NCI-H187 treated with DMSO at 0.1 percent for 48 hours (cell line): ENCODE data around the gene RPS5.
A peak's percentile ranks its signal among the peaks of the same experiment; 100 is the strongest.
"Not testable (repeated sequence)": the region's sequence is repeated elsewhere in the genome, so short reads cannot be mapped to it uniquely, and the experiment has no call there.

Experiments used
- DNase-seq: peaks from one replicate; lab custom pipeline; 2025; lab: John Stamatoyannopoulos, UW

The RPS5 gene

DNA sequence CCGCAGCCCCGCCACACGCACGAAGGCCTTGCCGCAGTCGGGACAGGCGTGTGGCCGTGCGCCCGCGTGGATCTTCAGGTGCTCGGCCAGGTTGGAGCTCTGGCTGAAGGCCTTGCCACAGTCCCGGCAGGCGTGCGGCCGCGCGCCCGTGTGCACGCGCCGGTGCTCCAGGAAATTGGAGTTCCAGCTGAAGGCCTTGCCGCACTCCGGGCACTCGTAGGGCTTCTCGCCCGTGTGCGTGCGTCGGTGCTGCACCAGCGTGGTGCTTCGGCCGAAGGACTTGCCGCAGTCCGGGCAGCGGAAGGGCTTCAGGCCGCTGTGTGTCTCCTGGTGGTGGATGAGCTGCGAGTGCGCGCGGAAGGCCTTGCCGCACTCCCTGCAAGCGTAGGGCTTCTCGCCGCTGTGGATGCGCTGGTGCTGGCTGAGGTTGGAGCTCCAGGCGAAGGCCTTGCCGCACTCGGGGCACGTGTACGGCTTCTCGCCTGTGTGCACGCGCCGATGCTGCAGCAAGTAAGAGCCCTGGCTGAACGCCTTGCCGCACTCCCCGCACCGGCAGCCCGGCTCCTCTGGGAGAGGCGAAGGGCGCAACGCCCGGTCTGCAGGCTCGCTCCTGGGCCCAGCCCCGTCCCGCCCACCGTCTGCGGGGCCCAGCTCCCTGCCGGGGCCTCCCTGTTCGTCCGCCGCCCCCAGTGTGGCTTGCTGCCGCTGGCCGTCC lies 30.1 kb upstream of the RPS5 start:
- DNase-seq, result no peak

DNA sequence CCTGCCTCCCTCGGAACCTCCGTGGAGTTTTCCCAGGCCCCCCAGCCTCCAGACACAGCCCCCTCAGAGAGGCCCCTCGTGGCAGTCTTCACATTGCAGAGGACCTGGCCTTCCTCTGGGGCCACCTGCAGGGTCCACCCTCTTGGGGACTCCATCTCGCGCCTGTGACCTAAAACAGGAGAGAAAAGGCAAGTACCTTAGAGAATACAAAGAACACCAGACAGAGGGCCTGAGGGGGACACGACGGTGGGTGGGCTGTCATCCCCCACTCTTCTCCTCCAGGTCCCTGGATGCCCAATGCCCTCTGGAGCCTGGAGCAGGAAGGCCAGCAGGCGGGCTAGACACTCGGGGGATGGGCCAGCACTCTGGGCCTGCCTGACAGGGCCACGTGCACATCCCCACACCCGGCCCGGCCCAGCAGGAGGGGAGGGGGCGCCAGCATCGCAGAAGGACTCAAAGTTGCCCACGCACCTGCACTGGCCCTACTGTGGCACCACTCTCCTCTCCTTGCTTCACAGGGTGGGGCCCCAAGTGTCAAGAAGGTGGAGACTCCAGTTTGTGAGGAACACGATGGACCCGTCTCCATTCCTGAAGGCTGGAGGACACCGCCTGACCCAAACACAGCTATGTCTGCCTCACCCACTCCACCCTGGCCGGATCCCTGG lies 29.5 kb upstream of the RPS5 start:
- no peak for DNase-seq

DNA sequence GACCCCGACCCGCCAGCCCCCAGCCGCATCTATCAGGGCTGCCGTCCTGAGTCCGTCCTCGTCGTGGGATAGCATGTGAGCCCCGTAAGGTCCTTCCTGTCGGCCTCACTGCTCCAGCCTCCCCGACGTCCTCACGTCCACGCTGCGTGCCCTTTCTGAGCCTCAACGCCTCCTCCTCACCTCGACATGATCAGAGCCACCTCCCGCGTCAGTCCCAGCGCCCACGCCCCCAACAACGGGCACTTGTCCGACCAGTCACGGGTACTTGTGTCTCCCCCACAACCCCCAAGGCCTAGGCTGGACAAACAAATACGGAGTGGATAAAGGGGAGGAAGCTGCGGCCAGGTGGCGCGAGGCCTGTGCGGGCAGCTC lies 25.2 kb upstream of the RPS5 start:
- DNase-seq, result no peak

DNA sequence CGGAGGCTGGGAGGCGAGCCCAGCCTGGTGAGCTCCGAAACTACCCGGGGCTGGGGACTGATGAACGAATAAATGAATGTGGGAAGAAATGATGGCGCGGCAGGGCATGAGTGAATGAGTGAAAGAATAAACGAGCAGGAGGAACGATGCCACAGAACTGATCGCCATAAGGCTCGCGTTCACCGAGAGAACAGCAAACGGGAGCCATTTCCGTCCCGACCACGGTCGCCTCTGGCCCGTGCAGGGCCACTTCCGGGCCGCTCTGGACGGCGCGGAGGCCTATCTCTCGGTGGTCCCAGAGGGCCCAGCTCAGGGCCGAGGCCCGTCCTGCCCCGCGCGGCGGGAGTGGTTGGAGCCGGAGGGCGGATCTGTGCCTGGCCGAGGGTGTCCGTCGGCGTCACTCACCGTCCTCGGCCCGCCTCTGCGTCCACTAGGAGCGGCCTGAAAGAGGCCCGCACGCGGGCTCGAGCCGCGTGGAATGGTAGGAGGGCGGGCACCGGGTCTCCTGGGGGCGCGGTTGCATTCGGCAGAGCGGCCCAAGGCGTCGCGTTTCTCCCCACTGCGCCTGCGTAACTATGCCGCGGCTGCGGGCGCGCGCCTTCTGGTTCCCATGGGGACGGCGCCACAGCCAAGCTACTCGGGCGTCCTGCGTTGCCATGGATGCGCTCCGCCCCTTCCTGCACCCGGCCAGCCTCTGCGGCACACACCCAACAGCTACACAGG lies 24.6 kb upstream of the RPS5 start, which contains the start of gene ZNF497:
Gene ZNF497 (minus strand): TSS at position 480 of the 723 bp plus-strand sequence. CDS start 5,116 bp downstream, outside the sequence.
- DNase-seq, result peak; percentile 77

DNA sequence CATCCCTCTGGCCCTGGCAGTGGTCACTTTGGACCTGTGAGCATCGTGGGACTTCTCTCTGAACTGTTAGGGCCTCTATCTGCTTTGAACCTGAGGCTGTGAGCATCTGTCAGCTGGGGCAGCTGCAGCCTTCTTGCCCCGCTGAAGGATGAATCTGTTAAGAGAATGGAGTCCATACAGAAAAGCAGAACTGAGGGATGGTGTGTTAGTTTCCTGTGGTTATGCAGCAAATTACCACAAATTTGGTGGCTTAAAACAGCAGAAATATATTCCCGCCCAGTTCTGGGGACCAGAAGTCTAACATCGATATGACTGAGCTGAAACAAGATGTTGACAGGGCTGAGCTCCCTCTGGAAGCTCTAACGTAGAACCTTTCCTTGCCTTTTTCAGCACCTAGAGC lies 22.9 kb upstream of the RPS5 start:
- no peak for DNase-seq

DNA sequence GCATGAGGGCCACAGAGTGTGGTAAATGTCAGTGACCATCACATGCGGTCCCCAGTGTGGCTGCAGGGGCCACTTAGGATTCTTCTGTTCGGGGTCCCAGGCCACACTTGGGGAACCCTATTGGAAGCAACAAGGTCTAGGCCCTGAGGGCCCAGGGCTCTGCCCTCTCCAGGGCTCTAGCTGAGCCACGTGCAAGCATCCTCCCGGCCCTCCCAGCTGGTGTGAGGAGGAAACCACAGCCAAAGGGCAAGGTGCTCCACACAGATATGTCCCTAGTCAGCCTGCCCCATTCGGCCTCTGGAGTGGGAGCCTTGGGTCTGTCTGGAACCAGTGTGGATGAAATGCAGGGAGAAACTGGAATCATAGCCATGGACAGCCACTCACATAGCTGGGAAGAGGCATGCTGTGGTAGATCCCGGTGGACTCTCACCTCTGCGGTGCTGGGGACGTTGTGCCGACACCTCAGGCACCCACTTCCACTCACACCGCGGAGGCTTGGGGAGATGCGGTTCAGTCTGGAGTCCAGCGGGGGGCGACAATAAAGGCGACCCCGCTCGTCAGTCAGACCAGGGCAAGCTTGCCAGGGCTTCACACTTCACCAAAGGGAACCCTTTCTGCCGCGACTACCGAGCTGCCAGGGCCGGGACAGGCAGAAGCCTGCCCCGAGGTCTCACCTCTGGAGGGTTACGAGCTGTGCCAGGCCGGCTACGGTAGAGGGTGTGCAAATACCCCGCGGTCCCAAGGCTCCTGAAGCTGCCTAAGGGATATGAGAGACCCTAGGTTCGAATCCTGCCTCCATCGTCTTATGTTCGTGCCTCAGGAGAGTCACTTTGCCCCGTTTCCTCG lies 20.3 kb upstream of the RPS5 start:
- no peak for DNase-seq

DNA sequence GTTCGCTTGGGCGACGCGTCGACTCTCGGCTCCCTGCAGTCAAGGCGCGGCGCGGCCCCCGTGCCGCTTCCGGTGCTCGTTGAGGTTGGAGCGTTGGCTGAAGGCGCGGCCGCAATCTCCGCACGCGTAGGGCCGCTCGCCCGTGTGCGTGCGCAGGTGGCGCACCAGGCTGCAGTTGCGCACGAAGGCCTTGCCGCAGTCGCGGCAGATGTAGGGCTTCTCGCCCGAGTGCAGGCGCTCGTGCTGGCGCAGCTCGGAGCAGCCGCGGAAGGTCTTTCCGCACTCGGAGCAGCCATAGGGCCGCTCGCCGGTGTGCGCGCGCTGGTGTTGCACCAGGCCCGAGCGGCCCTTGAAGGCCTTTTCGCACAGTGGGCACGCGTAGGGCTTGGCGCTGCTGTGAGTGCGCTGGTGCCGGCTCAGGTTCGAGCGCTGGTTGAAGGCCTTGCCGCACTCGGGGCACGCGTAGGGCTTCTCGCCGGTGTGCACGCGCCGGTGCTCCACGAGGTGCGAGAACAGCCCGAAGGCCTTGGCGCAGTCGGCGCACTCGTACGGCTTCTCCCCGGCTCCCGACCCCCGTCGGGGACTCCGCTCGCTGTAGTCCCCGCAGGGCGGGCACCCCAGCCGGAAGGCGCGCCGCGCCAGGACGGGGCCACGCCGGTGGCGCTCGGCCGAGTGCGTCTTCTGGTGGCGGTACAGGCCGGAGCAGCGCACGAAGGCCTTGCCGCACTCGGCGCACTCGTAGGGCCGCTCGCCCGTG lies 19.2 kb upstream of the RPS5 start:
- DNase-seq, result no peak

DNA sequence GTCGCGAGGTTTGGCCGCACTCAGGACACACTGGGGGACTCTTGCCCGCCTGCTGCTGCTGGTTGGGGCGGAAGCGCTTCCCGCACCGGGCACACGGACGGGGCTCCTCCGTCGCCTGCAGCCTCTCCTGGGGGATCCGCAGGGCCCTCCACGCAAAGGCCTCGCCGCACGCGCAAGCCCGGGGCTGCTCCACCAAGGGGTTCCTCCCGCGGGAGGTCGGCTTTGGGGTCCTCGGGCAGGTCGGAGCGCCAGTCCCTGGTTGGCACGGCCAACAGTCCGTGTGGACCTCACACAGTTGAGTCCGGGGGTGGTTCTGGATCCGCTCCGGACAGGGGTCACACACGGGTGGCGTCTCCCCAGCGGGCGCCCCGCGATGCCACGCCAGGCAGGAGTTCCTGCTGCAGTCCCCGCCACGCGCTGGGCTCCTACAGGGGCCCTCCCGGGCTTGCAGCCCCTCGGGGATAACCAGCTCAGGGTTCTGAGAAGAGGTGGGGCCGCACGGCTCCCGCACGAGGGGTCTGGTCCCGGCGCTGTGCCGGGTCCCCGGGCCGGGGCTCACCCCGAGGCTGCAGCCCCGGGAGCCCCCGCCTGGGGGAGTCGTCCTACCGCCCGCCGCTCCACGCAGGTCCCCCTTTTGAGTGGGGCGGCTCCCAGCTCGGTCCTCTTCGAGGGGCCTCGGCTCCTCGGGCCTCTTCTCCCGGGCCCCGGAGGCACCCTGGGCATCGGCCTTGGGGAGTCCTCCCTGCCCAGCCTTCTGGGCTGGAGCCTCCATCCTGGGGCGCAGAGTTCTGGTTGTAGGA lies 18.3 kb upstream of the RPS5 start:
- DNase-seq, result no peak

DNA sequence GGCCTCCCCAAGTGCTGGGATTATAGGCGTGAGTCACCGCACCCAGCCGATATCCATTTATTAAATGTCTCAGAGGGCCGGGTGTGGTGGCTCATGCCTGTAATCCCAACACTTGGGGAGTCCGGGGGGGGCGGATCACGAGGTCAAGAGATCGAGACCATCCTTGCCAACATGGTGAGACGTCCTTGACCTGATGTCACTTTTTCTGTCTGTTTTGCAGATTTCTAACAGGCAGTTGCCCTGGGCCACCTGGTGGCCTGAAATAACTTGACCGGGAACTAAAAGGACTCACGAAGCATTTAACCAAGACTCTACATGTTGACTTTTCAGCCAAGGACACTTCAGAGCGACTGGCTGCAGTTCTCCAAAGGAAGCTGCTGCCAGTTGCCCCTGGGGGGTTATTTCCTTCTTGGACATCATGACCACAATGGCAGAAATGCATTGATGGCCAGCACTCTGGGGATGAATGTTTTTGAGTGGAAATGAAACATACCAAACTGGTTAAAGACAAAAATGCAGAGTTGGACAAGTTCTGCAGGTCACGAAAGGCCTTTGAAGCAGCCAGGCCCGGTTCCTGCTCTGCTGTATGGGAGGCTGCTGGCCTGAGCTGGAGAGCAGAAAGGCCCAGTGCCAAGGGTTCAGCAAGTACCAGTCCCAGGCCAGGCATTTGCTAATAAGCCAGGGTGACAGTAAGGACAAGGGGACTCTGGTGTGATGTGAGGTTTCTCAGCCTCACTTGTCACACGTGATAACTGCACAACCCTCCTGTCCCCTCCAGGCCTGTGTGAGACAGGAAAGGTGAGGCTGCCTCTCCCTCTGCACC lies 14.5 kb upstream of the RPS5 start:
- DNase-seq, result no peak

DNA sequence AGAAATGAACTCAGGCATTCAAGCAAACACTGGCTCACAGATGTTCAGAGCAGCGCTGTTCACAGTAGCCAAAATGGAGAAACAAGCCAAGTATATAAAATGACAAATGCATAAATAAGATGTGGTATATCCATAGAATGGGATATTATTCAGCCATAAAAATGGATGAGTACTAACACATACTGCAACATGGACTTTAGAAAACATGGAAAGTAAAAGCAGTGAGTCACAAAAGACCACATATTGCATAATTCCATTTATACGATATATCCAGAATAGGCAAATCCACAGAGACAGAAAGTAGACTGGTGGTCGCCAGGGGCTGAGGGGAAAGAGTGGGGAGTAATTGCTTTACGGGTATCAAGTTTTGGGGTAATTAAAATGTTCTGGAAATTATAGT lies 12.9 kb upstream of the RPS5 start:
- DNase-seq, result no peak

DNA sequence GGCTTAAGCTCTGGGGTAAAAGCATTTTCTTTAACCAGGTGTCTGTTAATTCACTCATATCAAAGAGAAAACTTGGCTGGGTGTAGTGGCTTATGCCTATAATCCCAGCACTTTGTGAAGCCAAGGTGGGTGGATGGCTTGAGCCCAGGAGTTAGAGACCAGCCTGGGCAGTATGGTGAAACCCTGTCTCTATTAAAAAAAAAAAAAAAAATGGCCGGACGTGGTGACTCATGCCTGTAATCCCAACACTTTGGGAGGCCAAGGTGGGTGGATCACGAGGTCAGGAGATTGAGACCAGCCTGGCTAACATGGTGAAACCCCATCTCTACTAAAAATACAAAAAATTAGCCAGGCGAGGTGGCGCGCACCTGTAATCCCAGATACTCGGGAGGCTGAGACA lies 10.3 kb upstream of the RPS5 start:
- DNase-seq, result not testable (repeated sequence)

DNA sequence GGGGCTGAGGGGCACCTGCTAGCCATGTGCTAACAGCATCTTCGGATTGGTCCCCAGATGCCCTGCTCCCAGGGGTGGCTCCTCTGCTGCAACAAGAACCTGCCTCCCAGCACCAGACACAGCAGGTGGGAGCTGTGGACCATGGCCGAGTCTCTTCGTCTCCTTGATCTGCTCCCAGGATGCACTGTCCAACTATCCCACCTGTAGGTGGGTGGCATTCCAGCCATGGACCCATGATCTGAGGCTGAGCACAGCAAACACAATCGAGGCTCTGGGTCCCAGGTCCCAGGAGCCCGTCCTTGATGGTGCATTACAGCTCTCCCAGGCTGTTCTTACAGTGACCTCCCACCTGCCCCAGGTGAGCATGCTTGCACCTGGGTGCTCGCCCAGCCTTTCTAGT lies 7.8 kb upstream of the RPS5 start:
- no peak for DNase-seq

DNA sequence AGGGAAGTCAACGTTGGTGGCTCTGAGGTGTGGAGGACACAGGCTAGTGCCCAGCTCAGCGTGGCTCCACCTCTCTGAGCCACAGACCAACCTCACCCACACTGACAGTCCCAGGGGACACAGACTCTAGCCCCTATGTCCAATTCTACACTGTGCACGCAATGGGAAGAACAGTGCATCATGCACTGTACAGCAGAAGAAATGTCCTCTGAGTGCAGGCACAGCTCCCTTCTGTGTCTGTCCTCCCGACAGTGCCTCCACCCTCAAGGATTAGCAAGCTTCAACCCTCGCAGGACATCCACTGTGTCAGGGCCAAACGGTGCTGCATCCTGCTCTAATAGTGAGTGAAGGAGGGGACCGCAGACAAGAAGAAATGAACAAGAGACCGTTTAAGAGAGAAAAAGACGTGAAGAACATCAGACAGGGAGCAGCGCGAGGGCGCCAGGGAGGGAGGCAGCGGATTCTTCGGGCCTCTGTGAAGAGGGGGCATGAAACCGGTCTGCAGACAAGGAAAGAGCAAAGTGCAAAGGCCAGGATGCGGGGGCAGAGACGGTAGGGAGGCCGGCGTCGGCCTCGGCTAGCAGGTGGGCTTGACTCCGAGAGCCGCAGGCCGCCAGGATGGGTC lies 6.9 kb upstream of the RPS5 start:
- DNase-seq, result no peak

DNA sequence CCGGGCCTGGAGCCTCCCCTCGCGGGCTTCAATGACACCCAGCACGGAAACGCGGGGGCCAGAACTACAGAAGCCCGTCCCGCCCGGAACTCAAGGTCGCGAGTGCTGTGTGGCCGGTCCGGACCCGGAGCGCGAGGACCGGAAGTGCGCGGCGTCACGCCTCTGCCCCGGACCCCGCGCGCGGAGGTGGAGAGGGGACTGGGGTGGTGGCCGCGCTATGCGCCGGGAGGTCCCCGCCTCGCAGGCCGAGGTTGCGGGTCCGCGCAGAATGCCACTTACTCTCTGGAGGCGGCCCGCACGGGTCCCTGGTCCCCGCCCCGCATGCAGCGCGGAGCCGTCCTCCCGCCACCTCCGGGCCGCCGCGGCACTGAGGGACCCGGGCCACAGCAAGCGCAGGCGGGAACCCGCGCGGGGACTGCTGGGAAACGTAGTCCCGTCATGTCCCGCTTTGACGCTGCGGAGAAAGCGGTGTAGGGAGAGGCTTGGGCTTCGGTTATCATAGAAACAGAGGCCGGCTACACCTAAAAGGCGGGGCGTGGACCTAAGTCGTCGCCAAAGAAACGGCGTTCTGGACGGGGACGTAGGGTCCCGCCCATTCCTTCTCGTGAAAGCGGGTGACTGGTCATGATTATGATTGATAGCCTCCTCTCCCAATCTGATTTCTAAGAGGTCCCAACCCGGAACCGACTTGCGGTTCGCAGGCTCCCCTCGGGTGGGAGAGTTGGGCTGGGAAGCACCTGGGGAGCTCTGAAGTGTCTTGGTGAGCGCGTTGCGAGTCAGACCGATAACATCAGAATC lies 6.2 kb upstream of the RPS5 start, which contains the start of gene ZNF837:
Gene ZNF837 (minus strand): TSS at position 369 of the 798 bp plus-strand sequence. CDS start 11,698 bp downstream, outside the sequence.
- peak; percentile 98 for DNase-seq

DNA sequence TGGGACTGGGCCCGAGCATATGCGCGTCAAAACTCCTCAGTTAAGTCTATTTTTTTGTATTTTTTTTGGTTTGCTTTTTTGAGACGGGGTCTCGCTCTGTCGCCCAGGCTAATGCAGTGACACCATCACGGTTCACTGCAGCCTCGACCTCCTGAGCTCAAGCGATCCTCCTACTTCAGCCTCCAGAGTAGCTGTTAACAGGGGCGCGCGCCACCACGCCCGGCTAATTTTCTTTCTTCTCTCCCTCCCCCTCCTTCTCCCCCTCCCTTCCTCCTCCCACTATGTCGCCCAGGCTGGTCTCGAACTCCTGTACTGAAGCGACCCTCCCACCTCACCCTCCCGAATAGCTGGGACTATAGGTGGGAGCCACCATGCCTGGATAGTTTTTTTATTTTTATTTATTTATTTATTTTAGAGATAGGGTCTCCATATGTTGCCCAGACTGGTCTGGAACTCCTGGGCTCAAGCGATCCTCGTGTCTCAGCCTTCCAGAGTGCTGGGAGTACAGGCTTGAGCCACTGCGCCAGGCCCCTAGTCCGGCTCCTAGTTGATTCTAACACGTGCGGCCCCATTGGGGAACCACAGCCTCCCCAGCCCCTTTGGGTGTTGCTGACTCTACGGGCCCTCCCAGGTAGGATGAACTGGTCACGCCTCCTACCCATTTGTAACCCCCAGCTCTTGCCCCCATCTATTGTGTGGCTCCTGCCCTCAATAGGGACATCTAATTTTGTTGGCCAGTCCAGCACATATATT lies 5.4 kb upstream of the RPS5 start:
- no peak for DNase-seq

DNA sequence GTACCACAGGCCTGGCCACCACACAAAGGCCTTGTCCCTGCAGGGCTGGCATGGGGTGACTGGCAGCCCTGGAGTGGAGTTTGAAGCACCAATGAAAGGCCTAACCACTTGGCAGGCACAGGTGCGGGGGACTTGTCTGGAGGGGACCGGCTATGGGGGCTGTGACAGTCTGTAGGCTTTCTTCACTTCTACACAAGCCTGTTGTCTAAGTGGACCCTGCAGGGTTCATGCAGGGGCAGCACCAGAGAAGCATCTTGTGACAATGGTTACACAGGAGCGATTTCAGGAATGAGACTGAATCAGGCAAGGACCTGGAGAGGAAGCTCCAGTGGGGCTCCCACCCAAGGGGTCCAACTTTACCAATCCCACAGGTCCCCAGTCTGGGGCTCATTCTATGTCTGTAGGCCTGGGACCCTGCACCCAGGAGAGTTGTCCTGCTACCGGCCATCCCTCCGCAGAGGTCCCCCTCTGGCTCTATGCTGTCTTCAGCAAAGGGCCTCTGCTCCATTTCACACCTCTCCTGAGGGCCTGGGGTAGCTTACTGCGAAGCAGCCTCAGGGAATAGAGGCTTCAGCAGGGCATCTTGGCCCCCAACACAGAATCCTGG lies 4.0 kb upstream of the RPS5 start:
- no peak for DNase-seq

DNA sequence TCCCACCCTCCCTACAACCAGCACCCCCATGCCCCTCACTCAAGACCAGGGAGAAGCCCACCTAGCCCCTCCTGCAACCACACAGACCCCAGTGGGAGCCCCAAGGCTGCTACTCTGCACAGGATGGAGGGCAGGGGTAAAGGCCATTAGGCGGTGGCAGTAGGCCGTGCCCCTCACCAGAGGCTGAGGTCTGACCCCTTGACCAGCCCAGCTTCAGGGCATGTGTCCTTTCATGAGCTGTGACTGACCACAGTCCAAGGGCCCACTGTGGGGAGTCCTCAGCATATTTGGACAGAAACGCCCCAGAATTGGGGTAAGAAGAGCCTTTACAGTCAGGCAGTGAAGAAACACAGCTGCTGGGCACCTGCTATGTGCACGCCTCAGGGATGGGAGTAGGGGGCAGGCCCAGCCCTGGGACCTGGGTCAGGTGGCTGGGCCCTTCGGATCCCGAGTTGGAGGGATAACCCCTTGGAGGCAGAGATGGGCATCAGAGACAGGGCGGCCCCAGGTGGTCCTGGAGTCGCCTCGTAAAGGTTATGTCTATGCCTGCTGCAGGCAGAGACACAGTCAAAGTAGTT lies 1.7 kb upstream of the RPS5 start:
- no peak for DNase-seq
